ENCODE measurements around the gene FAM200B.
"Not testable (repeated sequence)": the region's sequence is repeated elsewhere in the genome, so short reads cannot be mapped to it uniquely, and the experiment has no call there.

The FAM200B gene

DNA sequence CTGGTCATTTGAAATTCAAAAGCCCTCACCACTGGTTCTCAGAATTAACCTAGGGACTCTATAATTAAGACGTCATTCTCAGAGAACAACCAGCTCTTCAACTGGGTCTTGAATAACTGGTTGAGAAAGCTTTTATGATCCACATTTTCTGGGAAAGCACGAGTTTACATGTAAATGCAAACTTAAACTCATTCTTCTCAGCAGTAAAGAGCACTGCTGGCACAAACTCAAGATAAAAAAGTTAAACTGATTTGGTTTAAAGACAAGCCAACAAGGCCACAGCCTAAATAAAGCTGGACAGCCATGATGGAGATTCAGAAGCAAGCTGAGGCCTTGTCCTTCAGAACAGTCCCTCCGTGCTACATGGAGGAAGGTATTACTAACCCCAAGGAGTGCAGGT is 34.5 kb downstream of the FAM200B start:
- peaks cover 29% of the 10 kb centered on the region for H3K4me1 ChIP-seq (ENCODE audit: control insufficient read depth, insufficient read depth, low read length, unreplicated experiment)
- no peaks in the 10 kb centered on the region for H3K79me2 ChIP-seq (ENCODE audit: control insufficient read depth, insufficient read depth, low read length, unreplicated experiment)
- no peaks in the 10 kb centered on the region for H3K36me3 ChIP-seq (ENCODE audit: insufficient read depth, low read length)
- H2AFZ ChIP-seq (ENCODE audit: low read length, unreplicated experiment) = no peak overlapping the region
- H3K27ac ChIP-seq (ENCODE audit: low read depth, low read length) = no peak overlapping the region
- no peak overlapping the region for H3K4me3 ChIP-seq (ENCODE audit: low read depth, low read length)
- H3K27me3 ChIP-seq (ENCODE audit: insufficient read depth, low read length) = no peaks in the 10 kb centered on the region

GRCh38 chr4:15717086-15717485 is 35.5 kb downstream of the FAM200B start:
- Histone ChIP-seq H3K27me3 (ENCODE audit: insufficient read depth, low read length) (no peaks in the 10 kb centered on the region), H2AFZ (ENCODE audit: low read length, unreplicated experiment) (no peak overlapping the region), H3K4me3 (ENCODE audit: low read depth, low read length) (peak overlapping the region; percentile 14; the same call in 1 of the 2 replicates), H3K4me1 (ENCODE audit: control insufficient read depth, insufficient read depth, low read length, unreplicated experiment) (peaks cover 29% of the 10 kb centered on the region), H3K27ac (ENCODE audit: low read depth, low read length) (peak overlapping the region; percentile 44), H3K79me2 (ENCODE audit: control insufficient read depth, insufficient read depth, low read length, unreplicated experiment) (no peaks in the 10 kb centered on the region), H3K36me3 (ENCODE audit: insufficient read depth, low read length) (no peaks in the 10 kb centered on the region)

GRCh38 chr4:15717657-15718416 is 36.2 kb downstream of the FAM200B start:
- no peaks in the 10 kb centered on the region for H3K79me2 ChIP-seq (ENCODE audit: control insufficient read depth, insufficient read depth, low read length, unreplicated experiment)
- H3K27me3 ChIP-seq (ENCODE audit: insufficient read depth, low read length) = no peaks in the 10 kb centered on the region
- H3K4me1 ChIP-seq (ENCODE audit: control insufficient read depth, insufficient read depth, low read length, unreplicated experiment) = peaks cover 29% of the 10 kb centered on the region
- H2AFZ ChIP-seq (ENCODE audit: low read length, unreplicated experiment) = no peak overlapping the region
- H3K36me3 ChIP-seq (ENCODE audit: insufficient read depth, low read length) = no peaks in the 10 kb centered on the region
- no peak overlapping the region for H3K4me3 ChIP-seq (ENCODE audit: low read depth, low read length)
- peak overlapping the region; percentile 44 for H3K27ac ChIP-seq (ENCODE audit: low read depth, low read length)

GRCh38 chr4:15718465-15718864 is 36.8 kb downstream of the FAM200B start:
- Histone ChIP-seq H3K79me2 (ENCODE audit: control insufficient read depth, insufficient read depth, low read length, unreplicated experiment) (no peaks in the 10 kb centered on the region), H3K4me1 (ENCODE audit: control insufficient read depth, insufficient read depth, low read length, unreplicated experiment) (peaks cover 29% of the 10 kb centered on the region), H3K27ac (ENCODE audit: low read depth, low read length) (no peak overlapping the region), H3K36me3 (ENCODE audit: insufficient read depth, low read length) (no peaks in the 10 kb centered on the region), H3K4me3 (ENCODE audit: low read depth, low read length) (no peak overlapping the region), H2AFZ (ENCODE audit: low read length, unreplicated experiment) (no peak overlapping the region), H3K27me3 (ENCODE audit: insufficient read depth, low read length) (no peaks in the 10 kb centered on the region)

DNA sequence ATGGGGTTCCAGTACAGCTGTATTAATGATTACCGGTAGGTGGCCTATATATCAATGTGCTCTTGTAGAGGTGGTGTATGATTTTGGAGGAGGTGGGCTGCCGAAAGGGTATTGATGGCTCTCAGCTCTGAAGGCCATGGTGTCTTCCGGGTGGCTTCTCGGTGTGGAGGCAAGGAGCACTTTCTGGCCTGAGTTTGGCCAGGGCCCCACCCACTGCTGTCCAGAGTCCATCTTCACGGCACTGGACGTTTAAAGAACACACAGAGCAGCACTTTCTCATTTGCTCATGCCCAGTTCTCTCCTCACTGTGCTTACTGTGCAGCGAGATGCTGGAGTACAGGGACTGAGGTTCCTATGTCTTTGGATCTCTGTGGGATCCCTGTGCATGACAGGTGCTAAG is 37.3 kb downstream of the FAM200B start:
- H3K4me1 ChIP-seq (ENCODE audit: control insufficient read depth, insufficient read depth, low read length, unreplicated experiment) = peaks cover 33% of the 10 kb centered on the region

DNA sequence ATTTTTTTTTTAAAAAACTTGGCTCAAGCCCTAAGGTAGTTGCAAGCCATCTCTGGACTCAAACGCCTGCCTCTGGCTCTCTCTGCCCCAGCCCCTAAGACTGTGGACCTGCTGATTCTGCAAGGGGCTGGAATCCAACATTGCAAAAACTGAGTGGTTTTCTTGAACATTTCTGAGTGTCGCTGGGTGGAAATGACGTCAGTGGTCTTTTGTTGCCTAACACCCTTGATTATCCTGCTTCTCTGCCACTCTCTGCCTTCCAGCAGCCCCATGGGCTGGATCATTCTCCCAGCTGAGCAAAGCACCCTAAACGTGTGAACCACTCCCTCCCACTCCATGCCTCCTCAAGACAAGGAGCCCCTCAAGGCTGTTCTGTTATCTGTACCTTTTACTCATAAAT is 37.9 kb downstream of the FAM200B start:
- Histone ChIP-seq H3K4me3 (ENCODE audit: low read depth, low read length) (no peak overlapping the region), H3K4me1 (ENCODE audit: control insufficient read depth, insufficient read depth, low read length, unreplicated experiment) (peaks cover 32% of the 10 kb centered on the region), H3K36me3 (ENCODE audit: insufficient read depth, low read length) (no peaks in the 10 kb centered on the region)

More for the DNA sequence above, 37.3 kb downstream of the FAM200B start:
- Histone ChIP-seq H3K4me3 (ENCODE audit: low read depth, low read length) (no peak overlapping the region), H3K36me3 (ENCODE audit: insufficient read depth, low read length) (no peaks in the 10 kb centered on the region), H2AFZ (ENCODE audit: low read length, unreplicated experiment) (no peak overlapping the region), H3K79me2 (ENCODE audit: control insufficient read depth, insufficient read depth, low read length, unreplicated experiment) (no peaks in the 10 kb centered on the region), H3K27me3 (ENCODE audit: insufficient read depth, low read length) (no peaks in the 10 kb centered on the region), H3K27ac (ENCODE audit: low read depth, low read length) (no peak overlapping the region)

DNA sequence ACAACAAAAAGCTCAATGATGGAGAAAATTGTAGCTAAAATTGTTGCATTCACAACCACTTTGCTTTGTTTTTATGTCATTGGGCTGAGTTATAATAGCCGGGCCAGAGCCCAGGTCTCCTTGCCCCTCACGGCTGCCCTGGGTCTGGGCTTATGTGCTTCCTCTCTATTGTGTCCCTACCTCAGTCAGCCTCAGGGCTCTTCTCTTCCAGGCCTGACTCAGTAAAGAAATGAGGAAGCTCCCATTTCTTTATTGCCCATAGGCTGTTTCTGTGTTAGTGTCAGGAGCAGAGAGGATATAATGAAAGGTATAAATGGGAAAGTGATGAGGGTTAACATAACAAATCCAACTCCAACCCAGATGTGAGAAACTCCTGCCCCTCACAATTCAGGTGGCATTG is 39.2 kb downstream of the FAM200B start:
- Histone ChIP-seq H2AFZ (ENCODE audit: low read length, unreplicated experiment) (no peak overlapping the region), H3K27ac (ENCODE audit: low read depth, low read length) (no peak overlapping the region), H3K36me3 (ENCODE audit: insufficient read depth, low read length) (no peaks in the 10 kb centered on the region), H3K4me1 (ENCODE audit: control insufficient read depth, insufficient read depth, low read length, unreplicated experiment) (peaks cover 26% of the 10 kb centered on the region), H3K27me3 (ENCODE audit: insufficient read depth, low read length) (no peaks in the 10 kb centered on the region), H3K79me2 (ENCODE audit: control insufficient read depth, insufficient read depth, low read length, unreplicated experiment) (no peaks in the 10 kb centered on the region), H3K4me3 (ENCODE audit: low read depth, low read length) (no peak overlapping the region)

More for the DNA sequence above, 37.9 kb downstream of the FAM200B start:
- Histone ChIP-seq H2AFZ (ENCODE audit: low read length, unreplicated experiment) (no peak overlapping the region), H3K27me3 (ENCODE audit: insufficient read depth, low read length) (no peaks in the 10 kb centered on the region), H3K27ac (ENCODE audit: low read depth, low read length) (no peak overlapping the region), H3K79me2 (ENCODE audit: control insufficient read depth, insufficient read depth, low read length, unreplicated experiment) (no peaks in the 10 kb centered on the region)

GRCh38 chr4:15725608-15726007 is 44.0 kb downstream of the FAM200B start:
- Histone ChIP-seq H3K27ac (ENCODE audit: low read depth, low read length) (no peak overlapping the region), H3K27me3 (ENCODE audit: insufficient read depth, low read length) (no peaks in the 10 kb centered on the region), H3K4me3 (ENCODE audit: low read depth, low read length) (no peak overlapping the region), H3K36me3 (ENCODE audit: insufficient read depth, low read length) (no peaks in the 10 kb centered on the region), H3K4me1 (ENCODE audit: control insufficient read depth, insufficient read depth, low read length, unreplicated experiment) (peaks cover 6% of the 10 kb centered on the region), H2AFZ (ENCODE audit: low read length, unreplicated experiment) (no peak overlapping the region), H3K79me2 (ENCODE audit: control insufficient read depth, insufficient read depth, low read length, unreplicated experiment) (no peaks in the 10 kb centered on the region)

DNA sequence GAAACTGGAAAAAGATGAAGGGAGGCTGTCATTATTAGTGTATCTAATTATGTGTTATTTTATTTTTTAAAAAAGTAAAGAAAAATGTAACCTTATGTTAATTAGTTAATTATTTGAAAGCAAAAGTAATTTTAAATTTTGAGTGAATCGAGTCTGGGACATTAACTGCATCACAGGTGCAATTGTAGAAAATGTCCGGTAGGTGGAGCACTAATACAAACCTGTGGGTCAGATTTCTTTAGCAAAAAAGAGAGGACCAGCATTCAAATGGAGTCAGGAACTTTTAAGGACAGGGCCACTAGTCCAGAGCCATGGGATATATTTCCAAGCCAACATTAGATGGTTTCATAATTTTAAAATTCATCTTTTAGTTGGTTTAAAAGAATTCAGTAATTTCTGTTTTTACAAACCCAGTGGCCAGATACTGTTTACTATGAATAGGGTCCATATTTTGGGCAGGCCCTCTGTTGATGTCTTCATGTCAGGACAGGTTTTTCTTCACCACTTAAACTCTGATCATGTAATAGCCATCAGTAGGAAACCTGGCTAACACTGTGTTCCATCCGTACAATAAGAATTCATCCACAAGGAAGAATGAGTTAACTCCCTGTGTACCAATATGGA is 48.4 kb downstream of the FAM200B start:
- H3K4me3 ChIP-seq (ENCODE audit: low read depth, low read length) = no peak overlapping the region
- H3K36me3 ChIP-seq (ENCODE audit: insufficient read depth, low read length) = no peaks in the 10 kb centered on the region
- H2AFZ ChIP-seq (ENCODE audit: low read length, unreplicated experiment) = no peak overlapping the region
- H3K79me2 ChIP-seq (ENCODE audit: control insufficient read depth, insufficient read depth, low read length, unreplicated experiment) = no peaks in the 10 kb centered on the region
- H3K27me3 ChIP-seq (ENCODE audit: insufficient read depth, low read length) = peaks cover 5% of the 10 kb centered on the region; the same call in 1 of the 2 replicates
- H3K4me1 ChIP-seq (ENCODE audit: control insufficient read depth, insufficient read depth, low read length, unreplicated experiment) = no peaks in the 10 kb centered on the region
- H3K27ac ChIP-seq (ENCODE audit: low read depth, low read length) = no peak overlapping the region

DNA sequence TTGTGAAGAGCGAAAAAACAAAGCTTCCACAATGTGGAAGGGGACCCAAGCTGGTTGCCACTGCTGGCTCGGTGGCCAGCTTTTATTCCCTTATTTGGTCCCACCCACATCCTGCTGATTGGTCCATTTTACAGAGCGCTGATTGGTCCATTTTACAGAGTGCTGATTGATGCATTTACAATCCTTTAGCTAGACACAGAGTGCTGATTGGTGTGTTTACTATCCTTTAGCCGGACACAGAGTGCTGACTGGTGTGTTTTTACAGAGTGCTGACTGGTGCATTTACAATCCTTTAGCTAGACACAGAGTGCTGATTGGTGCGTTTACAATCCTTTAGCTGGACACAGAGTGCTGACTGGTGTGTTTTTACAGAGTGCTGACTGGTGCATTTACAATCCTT is 51.4 kb downstream of the FAM200B start:
- H2AFZ ChIP-seq (ENCODE audit: low read length, unreplicated experiment); H3K4me3 ChIP-seq (ENCODE audit: low read depth, low read length); H3K4me1 ChIP-seq (ENCODE audit: control insufficient read depth, insufficient read depth, low read length, unreplicated experiment); H3K79me2 ChIP-seq (ENCODE audit: control insufficient read depth, insufficient read depth, low read length, unreplicated experiment); H3K27ac ChIP-seq (ENCODE audit: low read depth, low read length); H3K36me3 ChIP-seq (ENCODE audit: insufficient read depth, low read length): not testable (repeated sequence)
- H3K27me3 ChIP-seq (ENCODE audit: insufficient read depth, low read length) = peaks cover 15% of the 10 kb centered on the region; the same call in 1 of the 2 replicates

DNA sequence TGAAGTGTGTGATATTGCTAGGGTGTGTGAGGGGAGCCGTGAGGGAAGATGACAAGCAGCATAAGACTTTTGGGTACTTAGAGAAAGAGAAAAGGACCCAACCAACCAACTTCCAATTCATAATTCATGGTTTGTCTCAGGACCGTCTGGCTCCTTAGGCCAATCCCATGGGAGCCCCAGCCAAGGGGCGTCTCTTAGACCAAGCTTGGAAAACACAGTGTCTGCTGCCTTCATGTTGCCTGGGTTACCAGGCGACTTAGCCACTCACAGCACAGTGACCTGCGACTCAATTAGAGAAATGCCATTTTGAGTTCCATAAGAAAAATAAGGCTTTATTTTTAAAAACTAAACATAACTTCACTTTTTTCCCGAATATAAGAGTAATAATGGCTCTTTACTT is 53.9 kb downstream of the FAM200B start:
- Histone ChIP-seq H3K27ac (ENCODE audit: low read depth, low read length) (no peak overlapping the region), H3K79me2 (ENCODE audit: control insufficient read depth, insufficient read depth, low read length, unreplicated experiment) (no peaks in the 10 kb centered on the region), H3K27me3 (ENCODE audit: insufficient read depth, low read length) (peaks cover 15% of the 10 kb centered on the region), H2AFZ (ENCODE audit: low read length, unreplicated experiment) (no peak overlapping the region), H3K36me3 (ENCODE audit: insufficient read depth, low read length) (no peaks in the 10 kb centered on the region), H3K4me1 (ENCODE audit: control insufficient read depth, insufficient read depth, low read length, unreplicated experiment) (no peaks in the 10 kb centered on the region), H3K4me3 (ENCODE audit: low read depth, low read length) (no peak overlapping the region)
